ENCODE data around the gene MEX3A.

DNA sequence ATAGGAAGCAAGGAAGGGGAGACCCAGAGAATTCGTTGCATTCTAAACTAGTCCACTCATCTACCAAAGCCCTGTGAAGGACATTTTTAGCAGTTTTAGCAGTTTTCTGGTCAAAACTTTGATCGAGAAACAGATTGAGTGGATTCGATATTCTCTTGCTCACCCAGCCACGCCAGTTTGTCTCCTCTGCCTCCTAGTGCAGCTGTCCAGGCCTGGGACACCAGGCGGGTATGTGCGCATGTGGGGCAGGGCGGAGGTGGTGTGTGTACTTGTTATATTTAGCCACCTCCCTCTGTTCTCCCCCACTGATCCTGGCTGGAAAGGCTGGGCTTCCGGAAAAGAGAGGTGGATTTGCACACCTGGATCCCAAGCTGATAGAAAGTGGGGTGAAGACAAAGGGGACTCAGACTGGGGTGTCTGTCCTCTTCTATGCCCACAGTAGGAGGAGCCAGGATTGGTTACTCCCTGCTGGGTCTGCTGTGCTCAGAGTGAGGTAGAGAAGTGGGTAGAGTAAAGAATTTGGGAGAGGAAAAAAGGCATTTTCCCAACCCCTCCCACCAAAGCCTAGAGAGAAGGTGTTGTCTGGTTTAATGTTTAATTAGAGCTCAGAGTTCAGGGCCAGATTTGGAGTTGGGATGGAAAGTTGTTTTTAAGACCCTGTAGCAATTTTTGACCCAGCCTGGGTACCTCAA lies 36.1 kb upstream of the MEX3A start:
- TF ChIP-seq POLR2A (IDR thresholded peaks at IDR 0.05; ENCODE audit: low read depth, low read length) (no peak), POLR2AphosphoS5 (IDR thresholded peaks at IDR 0.05; ENCODE audit: low read depth, low read length) (no peak), TAF1 (IDR thresholded peaks at IDR 0.05; ENCODE audit: borderline replicate concordance, low read depth, low read length) (no peak)

Measured in GM12892 (cell line).